Measurements from ENCODE around the gene SCAANT1.

The SCAANT1 gene

DNA sequence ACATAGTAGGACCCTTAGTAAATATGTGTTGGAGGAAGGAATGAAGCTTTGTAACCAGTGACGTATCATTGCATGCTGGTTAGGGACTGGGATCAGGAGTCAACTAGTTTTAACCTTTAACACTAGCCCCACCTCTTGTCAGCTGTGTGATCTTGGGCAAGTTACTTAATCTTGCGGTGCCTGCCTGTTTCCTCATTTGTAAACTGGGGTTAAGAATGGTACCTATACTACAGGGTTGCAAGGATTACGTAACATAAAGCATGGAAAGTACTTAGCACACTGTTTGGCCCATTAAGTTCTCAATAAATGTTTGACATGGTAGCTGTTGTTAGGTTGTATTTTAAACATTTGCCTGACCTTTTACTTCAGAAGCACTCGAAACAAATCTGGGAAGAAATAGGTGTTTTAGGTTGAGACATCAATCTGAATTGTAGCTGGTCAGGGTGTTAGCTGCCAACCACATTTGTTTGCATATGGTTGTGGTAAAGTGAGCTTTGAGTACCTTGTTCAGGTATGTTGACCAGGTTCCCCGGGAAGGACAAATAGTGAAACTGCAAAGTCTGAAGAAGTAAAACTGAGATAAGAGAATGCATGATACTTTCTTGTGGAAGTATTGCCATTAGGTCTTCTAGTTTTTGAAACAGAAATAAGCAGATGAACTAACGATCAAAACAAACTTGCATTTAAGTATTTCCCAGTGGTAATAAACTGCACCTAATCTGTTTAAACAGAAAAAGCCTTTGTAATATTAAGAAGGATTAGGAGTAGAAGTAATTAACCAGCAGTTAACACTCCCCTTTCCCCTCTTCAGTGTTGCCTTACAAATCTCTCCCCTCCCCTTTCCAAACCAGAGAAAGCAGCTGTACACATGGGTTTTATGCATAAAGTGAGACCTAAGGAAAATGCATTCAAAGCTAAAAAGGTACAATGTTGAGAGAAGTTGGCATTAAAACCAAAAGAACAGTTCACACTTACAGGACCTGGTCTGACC, 25.8 kb upstream of the SCAANT1 start:
- Mint-ChIP-seq H3K4me1 (peaks cover 19% of the 10 kb centered on the region), H3K36me3 (ENCODE audit: low read depth) (peaks cover 8% of the 10 kb centered on the region), H3K27ac (peak overlapping the region in 1 of 3 experiments; percentile 10), H3K9me3 (no peaks in the 10 kb centered on the region), H3K4me3 (no peak overlapping the region), H3K27me3 (ENCODE audit: low read depth) (no peaks in the 10 kb centered on the region)
- TF ChIP-seq, protein P1, sequence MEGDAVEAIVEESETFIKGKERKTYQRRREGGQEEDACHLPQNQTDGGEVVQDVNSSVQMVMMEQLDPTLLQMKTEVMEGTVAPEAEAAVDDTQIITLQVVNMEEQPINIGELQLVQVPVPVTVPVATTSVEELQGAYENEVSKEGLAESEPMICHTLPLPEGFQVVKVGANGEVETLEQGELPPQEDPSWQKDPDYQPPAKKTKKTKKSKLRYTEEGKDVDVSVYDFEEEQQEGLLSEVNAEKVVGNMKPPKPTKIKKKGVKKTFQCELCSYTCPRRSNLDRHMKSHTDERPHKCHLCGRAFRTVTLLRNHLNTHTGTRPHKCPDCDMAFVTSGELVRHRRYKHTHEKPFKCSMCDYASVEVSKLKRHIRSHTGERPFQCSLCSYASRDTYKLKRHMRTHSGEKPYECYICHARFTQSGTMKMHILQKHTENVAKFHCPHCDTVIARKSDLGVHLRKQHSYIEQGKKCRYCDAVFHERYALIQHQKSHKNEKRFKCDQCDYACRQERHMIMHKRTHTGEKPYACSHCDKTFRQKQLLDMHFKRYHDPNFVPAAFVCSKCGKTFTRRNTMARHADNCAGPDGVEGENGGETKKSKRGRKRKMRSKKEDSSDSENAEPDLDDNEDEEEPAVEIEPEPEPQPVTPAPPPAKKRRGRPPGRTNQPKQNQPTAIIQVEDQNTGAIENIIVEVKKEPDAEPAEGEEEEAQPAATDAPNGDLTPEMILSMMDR (IDR thresholded peaks at IDR 0.05; ENCODE audit: unreplicated experiment in 3 of 3) = no peak

DNA sequence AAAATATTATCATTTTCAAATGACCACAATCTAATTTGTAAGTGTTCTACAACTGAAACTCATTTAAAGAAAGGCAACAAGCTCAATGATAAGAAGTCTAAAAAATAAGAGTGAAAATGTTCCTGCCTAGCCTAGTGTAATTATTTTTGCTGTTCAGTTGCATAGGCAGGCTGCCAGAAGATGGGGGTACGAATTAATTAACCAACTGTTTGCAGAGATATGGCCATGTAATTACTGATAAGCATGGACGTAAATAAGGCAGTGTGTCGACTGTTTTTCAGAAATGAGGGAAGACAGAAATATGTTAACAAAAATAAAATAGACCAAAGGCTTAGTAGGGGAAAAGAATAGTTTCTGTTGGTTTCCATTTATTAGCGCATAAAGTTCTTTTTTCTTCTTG, 24.7 kb upstream of the SCAANT1 start:
- Mint-ChIP-seq H3K4me1 (peaks cover 19% of the 10 kb centered on the region), H3K27ac (peak overlapping the region in 2 of 3 experiments; percentile 5 to 26), H3K9me3 (no peaks in the 10 kb centered on the region), H3K36me3 (ENCODE audit: low read depth) (peaks cover 8% of the 10 kb centered on the region), H3K27me3 (ENCODE audit: low read depth) (no peaks in the 10 kb centered on the region), H3K4me3 (no peak overlapping the region)
- TF ChIP-seq, protein P1 (IDR thresholded peaks at IDR 0.05; ENCODE audit: unreplicated experiment in 3 of 3) = no peak

DNA sequence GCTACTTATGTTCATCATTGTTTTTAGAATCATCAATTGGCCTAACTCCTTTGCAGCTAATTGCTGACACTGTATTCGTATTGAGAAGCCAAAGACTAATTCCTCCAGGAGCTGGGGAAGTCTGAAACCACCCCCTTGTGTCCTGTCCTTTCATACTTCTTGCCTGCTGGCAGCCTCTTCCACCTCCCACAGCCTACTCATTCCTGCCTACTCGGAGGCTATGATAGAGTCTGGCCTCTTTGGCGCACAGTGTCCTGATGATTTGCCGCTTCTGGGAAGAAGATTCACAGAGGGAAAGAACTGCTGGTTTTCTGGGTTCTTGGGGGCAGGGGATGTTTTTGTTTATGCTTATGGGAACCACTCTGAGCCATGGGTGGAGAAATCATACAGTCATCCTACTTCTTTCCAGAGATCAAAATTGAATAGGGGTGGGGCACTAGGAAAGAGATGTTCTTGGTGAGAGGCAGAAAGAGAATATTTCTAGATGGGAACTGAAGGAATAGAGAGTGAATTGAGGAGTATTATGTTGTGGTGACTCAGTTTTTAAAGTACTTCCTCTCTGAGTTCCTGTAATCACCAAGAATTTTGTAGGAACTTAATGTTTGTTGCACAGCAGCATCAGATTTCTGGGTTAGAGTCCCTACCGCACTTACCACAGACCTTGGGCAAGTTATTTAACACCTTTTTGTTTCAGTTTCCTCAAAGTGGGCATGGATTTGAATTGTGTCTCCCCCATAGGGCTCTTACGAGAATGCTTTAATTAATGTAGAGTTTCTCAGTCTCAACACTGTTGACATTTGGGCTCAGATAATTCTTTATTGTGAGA, 22.1 kb upstream of the SCAANT1 start:
- no peak overlapping the region for H3K27ac Mint-ChIP-seq
- peaks cover 8% of the 10 kb centered on the region for H3K36me3 Mint-ChIP-seq (ENCODE audit: low read depth)
- TF ChIP-seq, protein P1 (IDR thresholded peaks at IDR 0.05; ENCODE audit: unreplicated experiment in 3 of 3) = no peak
- H3K9me3 Mint-ChIP-seq = no peaks in the 10 kb centered on the region
- no peaks in the 10 kb centered on the region for H3K27me3 Mint-ChIP-seq (ENCODE audit: low read depth)
- H3K4me1 Mint-ChIP-seq = peaks cover 19% of the 10 kb centered on the region
- H3K4me3 Mint-ChIP-seq = no peak overlapping the region

DNA sequence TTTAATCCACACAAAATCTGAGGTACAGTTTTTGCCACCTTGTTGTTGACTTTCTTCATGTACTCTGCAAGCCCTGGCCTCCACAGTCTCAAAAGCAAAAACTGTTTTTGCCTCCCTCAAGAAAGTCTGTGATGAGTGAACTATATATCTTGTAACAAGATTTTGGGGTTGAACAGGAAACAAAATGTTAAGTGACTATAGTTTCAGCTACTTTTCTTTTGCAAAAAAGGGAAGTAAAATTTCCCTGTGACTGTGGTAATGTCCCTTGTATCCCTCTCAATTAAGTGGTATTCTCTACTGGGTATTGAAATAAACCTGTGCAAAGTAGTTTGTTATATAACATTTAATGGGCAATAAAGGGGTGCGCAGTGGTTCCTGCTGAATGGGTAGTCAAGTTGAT, 21.3 kb upstream of the SCAANT1 start:
- Mint-ChIP-seq H3K9me3 (no peaks in the 10 kb centered on the region), H3K4me3 (no peak overlapping the region), H3K27me3 (ENCODE audit: low read depth) (no peaks in the 10 kb centered on the region), H3K36me3 (ENCODE audit: low read depth) (peaks cover 13% of the 10 kb centered on the region), H3K27ac (no peak overlapping the region), H3K4me1 (peaks cover 17% of the 10 kb centered on the region)
- TF ChIP-seq, protein P1 (IDR thresholded peaks at IDR 0.05; ENCODE audit: unreplicated experiment in 3 of 3) = no peak

DNA sequence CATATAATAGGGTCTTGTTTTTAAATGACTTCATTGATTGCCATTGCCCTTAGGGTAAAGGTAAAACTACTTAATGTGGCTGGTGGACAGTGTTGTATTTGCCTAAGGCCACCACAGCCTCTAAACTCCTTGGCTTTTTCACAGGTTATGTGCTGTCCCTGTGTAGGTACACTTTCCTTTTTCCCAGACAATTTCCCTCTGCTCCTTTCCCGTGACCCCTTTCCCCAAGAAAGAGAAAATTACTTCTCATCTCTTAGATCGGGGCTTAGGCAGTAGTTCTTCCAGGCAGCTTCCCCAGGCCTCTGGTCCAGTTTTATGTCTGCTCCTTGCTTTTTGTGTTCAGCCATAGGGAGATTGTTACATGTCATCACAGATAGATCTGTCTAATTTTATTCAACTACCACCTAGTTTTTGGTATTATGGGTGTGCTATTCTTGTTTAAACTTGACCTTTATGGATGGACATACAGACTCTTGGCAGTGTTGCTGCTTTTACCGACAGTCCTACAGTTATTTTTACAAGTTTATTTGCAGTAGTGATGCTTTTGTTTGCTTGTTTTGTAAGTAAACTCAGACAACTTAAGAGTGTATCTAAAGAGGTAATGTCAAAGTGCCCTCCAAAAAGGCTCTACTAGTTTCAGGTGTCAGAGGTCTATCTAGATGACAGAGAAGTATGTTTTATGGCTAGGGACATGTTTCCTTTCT, 20.5 kb upstream of the SCAANT1 start:
- peaks cover 15% of the 10 kb centered on the region for H3K36me3 Mint-ChIP-seq (ENCODE audit: low read depth)
- TF ChIP-seq, protein P1 (IDR thresholded peaks at IDR 0.05; ENCODE audit: unreplicated experiment in 3 of 3) = no peak
- no peak overlapping the region for H3K4me3 Mint-ChIP-seq
- no peaks in the 10 kb centered on the region for H3K9me3 Mint-ChIP-seq
- peaks cover 11% of the 10 kb centered on the region for H3K4me1 Mint-ChIP-seq
- H3K27ac Mint-ChIP-seq = no peak overlapping the region
- no peaks in the 10 kb centered on the region for H3K27me3 Mint-ChIP-seq (ENCODE audit: low read depth)
